GM03348 (cell line): ENCODE measurements around the gene GRIK3.

Source experiments
- DNase-seq: peaks from one replicate; pipeline ENCODE4 v3.0.0; 2012; ENCODE audit warnings: low spot score

Gene GRIK3

DNA sequence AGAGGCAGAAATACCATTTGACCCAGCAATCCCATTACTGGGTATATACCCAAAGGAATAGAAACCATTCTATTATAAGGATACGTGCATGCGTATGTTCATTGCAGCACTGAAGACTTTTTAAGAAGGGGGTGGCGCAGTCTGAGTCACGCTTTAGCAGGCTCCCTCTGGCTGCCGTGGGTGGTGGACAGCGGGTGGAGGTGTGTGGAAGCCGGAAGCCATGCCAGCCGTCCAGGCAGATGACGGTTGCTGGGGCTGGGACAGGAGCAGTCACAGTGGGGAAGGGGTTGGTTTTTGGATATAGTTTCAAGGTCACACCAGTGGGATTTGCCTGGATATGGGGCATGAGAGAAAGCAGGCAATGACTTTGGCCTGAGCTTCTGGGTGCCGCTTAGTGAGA, 270.5 kb downstream of the GRIK3 start:
- DNase-seq = no peak

DNA sequence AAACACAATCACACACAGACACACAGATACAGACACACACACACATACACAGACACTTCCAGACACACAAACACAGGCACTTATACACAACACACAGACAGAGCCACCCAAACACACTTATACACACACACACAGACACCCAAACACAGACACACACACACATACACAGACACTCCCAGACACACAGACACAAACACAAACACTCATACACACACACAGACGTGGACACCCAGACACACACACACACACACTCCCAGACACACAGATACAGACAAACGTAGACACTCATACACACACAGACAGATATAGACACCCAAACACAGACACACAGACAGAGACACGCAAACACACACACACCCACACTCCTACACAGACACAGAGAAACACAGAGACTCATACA, 272.1 kb downstream of the GRIK3 start:
- DNase-seq = no peak

DNA sequence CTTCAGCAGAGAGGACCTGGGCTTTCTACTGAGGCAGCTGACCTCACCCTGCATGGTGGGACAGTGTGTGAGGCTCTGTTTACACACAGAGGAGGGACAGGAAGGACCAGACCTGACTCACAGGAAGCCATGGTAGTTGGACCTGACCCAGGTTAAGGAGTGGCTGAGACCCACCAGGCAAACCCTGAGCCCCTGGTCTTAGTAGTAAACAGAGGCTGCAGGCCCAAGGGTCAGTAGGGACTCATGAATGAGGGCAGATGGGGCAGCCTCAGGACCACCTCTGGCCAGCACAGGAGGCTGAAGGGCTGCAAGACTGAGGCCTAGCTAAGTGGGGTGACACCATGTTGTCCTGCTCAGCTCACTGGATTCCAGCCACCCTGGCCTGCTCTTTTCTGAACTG, 273.2 kb downstream of the GRIK3 start:
- DNase-seq = no peak

- DNase-seq = no peak
Measured at GRCh38 chr1:36760081-36760480, 274.2 kb downstream of the GRIK3 start.

DNA sequence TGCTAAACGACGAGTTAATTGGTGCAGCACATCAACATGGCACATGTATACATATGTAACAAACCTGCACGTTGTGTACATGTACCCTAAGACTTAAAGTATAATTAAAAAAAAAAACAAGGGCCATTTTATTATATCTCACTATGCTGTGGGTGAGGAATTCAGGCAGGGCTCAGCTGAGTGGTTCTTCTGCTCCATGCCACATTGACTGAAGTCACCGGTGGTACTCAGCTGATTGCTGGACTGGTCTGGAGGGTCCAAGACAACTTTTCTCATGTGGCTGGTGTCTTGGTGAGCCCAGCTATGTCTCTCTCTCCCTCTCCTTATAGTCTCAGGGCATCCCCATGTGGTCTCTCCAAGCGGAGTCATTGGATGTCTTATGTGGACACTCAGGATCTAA, 275.0 kb downstream of the GRIK3 start:
- no peak for DNase-seq

DNA sequence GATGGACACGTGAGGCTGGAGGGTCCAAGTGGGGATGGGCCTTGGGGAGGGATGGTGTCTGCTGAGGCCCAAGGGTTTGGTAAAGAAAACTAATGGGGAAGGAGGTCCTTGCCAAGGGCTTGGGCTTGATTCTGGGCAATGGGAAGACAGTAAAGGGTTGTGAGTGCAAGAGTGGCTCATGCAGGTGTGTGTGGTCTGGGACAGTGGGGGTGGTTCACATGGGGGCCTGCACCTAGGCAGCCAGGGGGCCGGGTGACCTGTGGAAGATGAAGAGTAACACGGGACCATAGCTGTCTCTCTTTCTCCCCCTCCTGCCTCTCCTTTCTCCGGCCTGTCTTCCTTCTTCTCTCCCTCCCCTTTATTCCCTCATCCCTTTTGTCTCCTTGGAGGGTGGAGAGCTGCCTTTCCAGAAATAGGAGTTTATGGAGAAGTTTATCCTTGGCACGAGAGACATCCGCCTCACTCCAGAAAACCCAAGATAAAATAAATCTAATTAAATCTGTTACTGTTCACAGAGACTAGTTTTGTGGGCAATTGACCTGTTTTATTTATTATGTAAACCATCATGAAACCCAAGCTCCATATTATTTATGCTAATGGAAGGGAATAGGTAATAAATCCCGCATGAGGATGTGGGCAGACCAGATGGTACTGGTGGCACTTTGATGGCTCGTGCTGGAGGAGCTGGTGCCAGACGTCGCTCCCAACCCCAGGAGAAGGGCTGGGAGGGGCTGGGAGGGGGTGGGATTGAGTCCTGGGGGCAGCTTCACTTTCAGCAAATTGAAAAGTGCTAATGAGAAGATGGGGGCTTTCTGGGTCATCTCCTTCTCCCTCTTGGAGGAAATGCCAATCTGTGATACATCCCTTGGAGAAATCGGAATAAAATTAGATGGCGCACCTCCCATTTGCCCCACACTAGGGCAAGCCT, 278.7 kb downstream of the GRIK3 start:
- no peak for DNase-seq

DNA sequence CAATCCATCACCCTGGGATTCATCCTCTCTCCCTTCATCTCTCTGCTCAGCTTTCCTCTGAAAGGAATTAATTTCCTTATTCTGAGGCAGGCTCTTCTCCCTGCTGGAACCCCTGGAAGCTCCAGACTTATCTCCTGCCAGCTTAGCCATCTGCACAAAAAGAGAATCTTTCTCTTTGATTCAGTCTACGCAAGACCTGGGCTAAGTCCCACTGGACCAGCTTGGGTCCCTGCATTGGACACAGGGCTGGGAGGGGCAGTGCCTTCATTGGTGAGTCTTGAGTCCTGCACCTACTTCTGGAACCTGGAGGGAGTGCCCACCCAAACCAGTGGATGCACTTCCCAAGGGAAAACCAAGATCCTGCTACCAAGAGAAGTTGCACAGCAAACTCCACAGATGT, 279.9 kb downstream of the GRIK3 start:
- DNase-seq = no peak

GRCh38 chr1:36753451-36753850, 280.9 kb downstream of the GRIK3 start:
- no peak for DNase-seq

DNA sequence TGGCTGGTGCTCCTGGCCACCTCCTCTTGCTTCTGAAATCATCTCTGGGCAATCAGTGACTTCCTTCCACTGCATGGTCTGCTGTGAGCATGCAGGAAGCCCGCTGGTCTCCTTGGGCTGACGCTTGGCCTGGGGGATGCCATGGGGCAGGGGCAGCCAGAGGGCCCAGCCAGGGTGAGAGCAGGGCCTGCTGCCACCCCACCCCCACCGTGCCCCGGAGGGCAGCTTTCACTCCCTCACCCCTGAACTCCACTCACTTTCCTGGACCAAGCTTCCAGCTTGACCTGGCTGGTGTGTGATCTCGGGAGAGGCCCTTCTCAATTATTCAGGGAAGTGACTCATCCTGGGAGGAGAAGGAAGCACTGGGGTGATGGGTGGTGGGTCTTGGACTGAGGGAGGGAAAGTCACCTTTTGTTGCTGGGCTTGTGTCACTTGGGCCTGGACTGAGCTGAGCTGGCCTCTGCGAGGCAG, 281.4 kb downstream of the GRIK3 start:
- no peak for DNase-seq

- no peak for DNase-seq
Measured at GRCh38 chr1:36752431-36752830, 281.9 kb downstream of the GRIK3 start.

DNA sequence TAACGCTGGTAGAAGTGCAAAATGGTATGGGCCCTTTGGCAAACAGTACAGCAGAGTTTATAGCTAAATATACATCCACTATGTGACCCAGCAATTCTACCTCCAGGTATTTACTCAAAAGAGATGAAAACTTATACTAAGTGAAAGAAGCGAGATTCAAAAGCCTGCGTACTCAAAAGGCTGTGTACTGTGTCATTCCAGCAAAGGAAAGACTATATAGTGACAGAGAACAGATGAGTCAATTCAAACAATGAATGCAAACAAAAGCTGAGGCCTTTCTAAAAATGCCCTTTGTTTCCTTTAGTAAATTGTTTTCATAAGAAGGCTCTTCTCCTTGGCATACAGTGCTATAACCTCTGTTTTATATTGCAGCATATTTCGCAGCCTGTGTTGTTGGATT, 282.8 kb downstream of the GRIK3 start:
- DNase-seq = no peak

DNA sequence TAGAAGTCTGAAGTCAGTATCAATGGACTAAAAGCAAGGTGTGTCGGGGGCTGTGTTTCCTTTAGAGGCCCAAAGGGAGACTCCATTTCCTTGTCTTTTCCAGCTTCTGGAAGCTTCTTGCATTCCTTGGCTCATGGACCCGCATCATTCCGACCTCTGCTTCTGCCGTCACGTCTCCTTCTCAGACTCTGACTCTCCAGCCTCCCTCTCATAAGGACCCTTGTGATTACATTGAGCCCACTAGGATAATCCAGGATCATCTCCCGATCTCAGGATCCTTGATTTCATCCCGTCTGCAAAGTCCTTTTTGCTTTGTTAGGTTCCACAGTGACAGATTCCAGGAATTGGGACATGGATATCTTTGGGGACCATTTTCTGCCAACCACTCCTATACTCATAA, 285.8 kb downstream of the GRIK3 start:
- DNase-seq = no peak
